IPS-20b (cell line): ENCODE measurements around the gene PTCD1.
"Not testable (repeated sequence)": the region's sequence is repeated elsewhere in the genome, so short reads cannot be mapped to it uniquely, and the experiment has no call there.

Experiments used
- H3K27ac ChIP-seq: one replicate; pipeline ENCODE4 v1.5.1; 2013; ENCODE audit warnings: low read length
- H3K27me3 ChIP-seq: 2 replicates; pipeline ENCODE4 v1.6.1; 2013; ENCODE audit warnings: mild to moderate bottlenecking, low read length, inconsistent platforms; ENCODE audit not compliant: insufficient read depth
- H3K36me3 ChIP-seq: 2 replicates; pipeline ENCODE4 v1.6.1; 2013; ENCODE audit warnings: low read depth, mild to moderate bottlenecking, inconsistent platforms, low read length, moderate library complexity; ENCODE audit not compliant: insufficient read depth
- H3K4me1 ChIP-seq: 2 replicates; pipeline ENCODE4 v1.6.1; 2013; ENCODE audit warnings: mild to moderate bottlenecking, control low read depth, inconsistent platforms, low read length, moderate library complexity; ENCODE audit not compliant: insufficient read depth
- H3K4me3 ChIP-seq: 2 replicates; pipeline ENCODE4 v1.5.1; 2013; ENCODE audit warnings: mild to moderate bottlenecking, low read length, inconsistent platforms
- H3K9ac ChIP-seq: 2 replicates; pipeline ENCODE4 v1.6.1; 2013; ENCODE audit warnings: low read depth, mild to moderate bottlenecking, inconsistent platforms, low read length, moderate library complexity
- H3K9me3 ChIP-seq: 2 replicates; pipeline ENCODE4 v1.6.1; 2013; ENCODE audit warnings: mild to moderate bottlenecking, low read depth, low read length, inconsistent platforms; ENCODE audit not compliant: insufficient read depth

Gene PTCD1

DNA sequence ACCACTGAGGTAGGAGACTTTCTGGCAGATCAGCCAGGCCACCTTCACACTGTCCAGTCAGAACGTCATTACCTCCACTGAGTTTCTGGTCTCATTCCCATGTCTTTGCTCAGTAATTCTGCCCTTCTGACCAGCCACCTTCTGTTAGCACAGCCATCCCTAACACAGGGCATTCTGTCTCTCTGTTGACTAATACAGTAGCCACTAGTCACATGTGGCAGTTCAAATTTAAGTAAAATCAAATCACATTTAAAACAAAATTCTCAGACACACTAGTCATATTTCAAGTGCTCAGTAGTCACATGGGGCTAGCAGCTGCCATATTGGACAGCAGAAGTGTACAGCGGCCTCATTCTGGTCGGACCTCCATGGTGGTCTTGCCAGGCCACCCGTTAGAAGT, 7.5 kb upstream of the PTCD1 start:
- Histone ChIP-seq H3K27ac (no peak overlapping the region), H3K9me3 (no peaks in the 10 kb centered on the region), H3K4me1 (no peaks in the 10 kb centered on the region; the same call in 1 of the 2 replicates), H3K27me3 (no peaks in the 10 kb centered on the region), H3K4me3 (no peak overlapping the region), H3K36me3 (peaks cover 97% of the 10 kb centered on the region), H3K9ac (no peak overlapping the region)

DNA sequence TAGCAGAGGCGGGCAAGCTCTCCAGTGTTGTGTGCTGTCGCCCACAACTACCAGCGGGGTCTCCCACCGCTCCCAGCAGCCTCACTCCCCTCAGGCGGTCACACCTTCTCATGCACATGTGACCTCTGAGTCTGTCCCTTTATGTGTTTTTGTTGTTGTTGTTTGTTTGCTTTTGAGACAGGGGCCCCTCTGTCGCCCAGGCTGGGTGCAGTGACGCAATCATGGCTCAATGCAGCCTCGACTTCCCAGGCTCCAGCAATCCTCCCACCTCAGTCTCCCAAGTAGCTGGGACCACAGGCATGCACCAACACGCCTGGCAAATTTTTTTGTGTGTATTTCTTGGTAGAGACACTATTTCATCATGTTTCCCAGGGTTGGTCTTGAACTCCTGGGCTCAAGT, 1.6 kb upstream of the PTCD1 start:
- Histone ChIP-seq H3K4me3 (peak overlapping the region; percentile 98), H3K9me3 (no peaks in the 10 kb centered on the region), H3K9ac (no peak overlapping the region), H3K27ac (no peak overlapping the region), H3K4me1 (peaks cover 13% of the 10 kb centered on the region), H3K27me3 (no peaks in the 10 kb centered on the region), H3K36me3 (peaks cover 43% of the 10 kb centered on the region)

DNA sequence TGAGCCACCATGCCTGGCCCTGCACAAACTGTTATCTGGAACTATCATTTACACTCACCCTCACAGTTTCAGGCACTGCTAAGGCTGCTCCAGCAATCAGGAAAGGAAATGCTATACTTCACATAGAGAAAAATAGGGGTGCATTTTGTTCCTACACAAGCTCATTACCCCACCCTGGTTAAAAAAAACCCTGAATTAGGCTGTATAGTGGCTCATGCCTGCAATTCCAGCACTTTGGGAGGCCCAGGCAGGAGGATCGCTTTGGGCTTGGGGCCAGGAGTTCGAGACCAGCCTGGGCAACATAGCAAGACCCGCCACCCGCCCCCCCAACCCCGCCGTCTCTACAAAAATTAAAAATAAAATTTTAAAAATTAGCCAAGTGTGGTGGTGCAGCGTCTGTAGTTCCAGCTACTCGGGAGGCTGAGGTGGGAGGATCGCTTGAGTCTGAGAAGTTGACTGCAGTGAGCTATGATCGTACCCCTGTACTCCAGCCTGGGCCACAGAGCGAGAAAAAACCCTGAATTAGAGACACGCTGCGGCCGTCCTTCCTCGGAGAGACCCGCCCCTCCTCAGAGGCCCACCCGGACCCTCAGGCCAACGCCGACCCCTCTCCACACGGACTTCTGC, 539 bp downstream of the PTCD1 start:
- Histone ChIP-seq H3K9me3 (no peaks in the 10 kb centered on the region), H3K4me3 (peak overlapping the region; percentile 98), H3K4me1 (peaks cover 13% of the 10 kb centered on the region), H3K9ac (peak overlapping the region; percentile 89), H3K27me3 (no peaks in the 10 kb centered on the region), H3K36me3 (peaks cover 43% of the 10 kb centered on the region), H3K27ac (no peak overlapping the region)

DNA sequence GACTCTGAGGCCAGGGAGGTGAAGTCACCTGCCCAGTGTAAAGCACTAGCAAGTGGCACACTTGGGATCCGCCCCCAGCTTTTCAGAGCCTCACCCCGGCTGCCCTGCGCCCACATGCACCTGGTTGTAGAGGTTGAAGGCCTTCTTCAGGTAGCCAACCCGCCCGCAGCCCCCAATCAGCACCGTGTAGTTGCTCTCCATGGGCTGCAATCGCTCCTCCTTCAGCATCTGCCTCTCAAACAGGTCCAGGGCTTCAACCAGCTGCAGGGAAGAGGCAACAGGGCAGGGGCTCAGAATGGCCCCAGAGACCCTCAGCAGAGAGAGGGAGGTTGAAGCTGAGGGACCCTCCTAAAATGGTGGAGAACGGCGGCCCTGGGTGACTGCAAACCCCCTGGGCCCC, 5.4 kb downstream of the PTCD1 start:
- H3K9me3 ChIP-seq, result no peaks in the 10 kb centered on the region
- no peak overlapping the region for H3K4me3 ChIP-seq
- H3K27ac ChIP-seq, result no peak overlapping the region
- H3K27me3 ChIP-seq, result no peaks in the 10 kb centered on the region
- H3K9ac ChIP-seq, result no peak overlapping the region
- H3K36me3 ChIP-seq, result peaks cover 66% of the 10 kb centered on the region
- H3K4me1 ChIP-seq, result 0 out of 2 replicates have a peak, but pooled peaks cover 5% of the 10 kb centered on the region

DNA sequence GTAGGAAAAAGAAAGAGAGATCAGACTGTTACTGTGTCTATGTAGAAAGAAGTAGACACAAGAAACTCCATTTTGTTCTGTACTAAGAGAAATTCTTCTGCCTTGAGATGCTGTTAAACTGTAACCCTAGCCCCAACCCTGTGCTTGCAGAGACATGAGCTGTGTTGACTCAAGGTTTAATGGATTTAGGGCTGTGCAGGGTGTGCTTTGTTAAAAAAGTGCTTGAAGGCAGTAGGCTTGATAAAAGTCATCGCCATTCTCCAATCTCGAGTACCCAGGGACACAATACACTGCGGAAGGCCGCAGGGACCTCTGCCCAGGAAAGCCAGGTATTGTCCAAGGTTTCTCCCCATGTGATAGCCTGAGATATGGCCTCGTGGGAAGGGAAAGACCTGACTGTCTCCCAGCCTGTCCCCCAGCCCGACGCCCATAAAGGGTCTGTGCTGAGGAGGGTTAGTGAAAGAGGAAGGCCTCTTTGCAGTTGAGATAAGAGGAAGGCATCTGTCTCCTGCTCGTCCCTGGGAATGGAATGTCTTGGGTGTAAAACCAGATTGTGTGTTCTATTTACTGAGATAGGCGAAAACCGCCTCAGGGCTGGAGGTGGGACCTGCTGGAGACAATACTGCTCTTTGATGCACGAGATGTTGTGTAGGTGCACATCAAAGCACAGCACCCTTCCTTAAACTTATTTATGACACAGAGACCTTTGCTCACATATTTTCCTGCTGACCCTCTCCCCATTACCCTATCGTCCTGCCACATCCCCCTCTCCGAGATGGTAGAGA, 6.7 kb downstream of the PTCD1 start:
- not testable (repeated sequence) for H3K9ac ChIP-seq, H3K4me1 ChIP-seq, H3K27ac ChIP-seq, H3K9me3 ChIP-seq, H3K4me3 ChIP-seq, H3K27me3 ChIP-seq
- H3K36me3 ChIP-seq, result peaks cover 66% of the 10 kb centered on the region

- Histone ChIP-seq H3K4me1 (no peaks in the 10 kb centered on the region), H3K9ac (no peak overlapping the region), H3K4me3 (no peak overlapping the region), H3K27me3 (no peaks in the 10 kb centered on the region), H3K27ac (no peak overlapping the region), H3K36me3 (peaks cover 70% of the 10 kb centered on the region), H3K9me3 (no peaks in the 10 kb centered on the region)
These were observed 8.8 kb downstream of the PTCD1 start for GRCh38 chr7:99429756-99430155.

DNA sequence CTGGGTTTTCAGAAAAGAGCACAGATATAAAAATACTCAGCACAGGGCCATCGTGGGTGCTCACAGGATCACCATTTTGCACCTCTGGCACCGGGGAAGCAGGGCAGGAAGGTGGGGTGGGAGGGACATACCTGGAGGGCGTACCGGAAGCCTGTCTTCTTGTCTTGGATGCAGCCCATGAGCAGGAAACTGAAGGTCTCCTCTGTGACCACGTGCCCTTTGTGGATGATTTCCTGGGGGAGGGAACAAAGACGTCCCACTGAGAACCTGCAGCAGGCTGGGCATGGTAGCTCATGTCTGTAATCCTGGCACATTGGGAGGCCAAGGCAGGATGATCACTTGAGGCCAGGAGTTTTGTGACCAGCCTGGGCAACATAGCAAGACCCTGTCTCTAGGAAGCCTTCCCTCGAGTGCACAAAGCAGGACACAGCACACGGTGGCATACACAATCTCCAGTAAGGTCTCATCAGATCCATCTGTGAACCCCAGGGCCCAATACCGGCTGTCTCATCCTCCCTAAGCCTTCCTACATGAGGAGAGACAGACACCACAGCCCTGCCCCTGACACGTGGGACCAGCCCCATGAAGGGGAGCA, 9.5 kb downstream of the PTCD1 start:
- H3K36me3 ChIP-seq, result peaks cover 70% of the 10 kb centered on the region
- H3K27ac ChIP-seq, result no peak overlapping the region
- no peak overlapping the region for H3K9ac ChIP-seq
- no peaks in the 10 kb centered on the region for H3K9me3 ChIP-seq
- H3K27me3 ChIP-seq, result no peaks in the 10 kb centered on the region
- no peaks in the 10 kb centered on the region for H3K4me1 ChIP-seq
- no peak overlapping the region for H3K4me3 ChIP-seq

- H3K36me3 ChIP-seq, result peaks cover 75% of the 10 kb centered on the region
- H3K27me3 ChIP-seq, result no peaks in the 10 kb centered on the region
- H3K27ac ChIP-seq, result no peak overlapping the region
- no peak overlapping the region for H3K9ac ChIP-seq
- H3K9me3 ChIP-seq, result no peaks in the 10 kb centered on the region
- no peak overlapping the region for H3K4me3 ChIP-seq
- H3K4me1 ChIP-seq, result no peaks in the 10 kb centered on the region; the same call in 1 of the 2 replicates
These were observed 13.5 kb downstream of the PTCD1 start for GRCh38 chr7:99424932-99425730.

GRCh38 chr7:99422625-99423024, 16.0 kb downstream of the PTCD1 start:
- no peak overlapping the region for H3K9ac ChIP-seq
- H3K27ac ChIP-seq, result no peak overlapping the region
- no peak overlapping the region for H3K4me3 ChIP-seq
- H3K36me3 ChIP-seq, result peaks cover 81% of the 10 kb centered on the region
- no peaks in the 10 kb centered on the region for H3K9me3 ChIP-seq
- no peaks in the 10 kb centered on the region for H3K27me3 ChIP-seq
- H3K4me1 ChIP-seq, result no peaks in the 10 kb centered on the region; the same call in 1 of the 2 replicates

DNA sequence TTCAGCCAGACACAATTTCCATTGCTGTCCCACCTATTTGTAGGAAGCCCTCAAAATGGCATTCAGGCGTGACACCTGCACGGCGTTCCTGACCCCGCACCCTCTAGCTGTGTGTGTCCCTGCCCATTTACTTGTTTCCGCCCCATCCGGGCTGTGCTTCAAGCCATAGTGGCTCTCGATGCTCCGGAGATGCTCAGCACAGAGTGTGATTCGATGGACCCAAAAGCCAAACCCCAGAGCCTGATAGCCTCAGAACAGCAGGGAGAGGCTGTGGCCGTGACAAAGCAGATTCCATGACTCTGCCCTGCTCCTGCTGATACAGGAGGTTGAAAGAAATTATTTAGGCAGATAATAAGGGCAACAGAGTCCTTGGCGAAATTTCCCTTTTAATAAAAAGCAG, 16.4 kb downstream of the PTCD1 start:
- H3K9ac ChIP-seq, result no peak overlapping the region
- no peak overlapping the region for H3K4me3 ChIP-seq
- no peaks in the 10 kb centered on the region; the same call in 1 of the 2 replicates for H3K4me1 ChIP-seq
- H3K9me3 ChIP-seq, result no peaks in the 10 kb centered on the region
- no peak overlapping the region for H3K27ac ChIP-seq
- H3K36me3 ChIP-seq, result peaks cover 85% of the 10 kb centered on the region
- no peaks in the 10 kb centered on the region for H3K27me3 ChIP-seq

GRCh38 chr7:99420986-99421385, 17.6 kb downstream of the PTCD1 start:
- no peak overlapping the region for H3K9ac ChIP-seq
- no peak overlapping the region for H3K27ac ChIP-seq
- peaks cover 97% of the 10 kb centered on the region for H3K36me3 ChIP-seq
- H3K4me1 ChIP-seq, result no peaks in the 10 kb centered on the region; the same call in 1 of the 2 replicates
- no peaks in the 10 kb centered on the region for H3K27me3 ChIP-seq
- no peaks in the 10 kb centered on the region for H3K9me3 ChIP-seq
- no peak overlapping the region for H3K4me3 ChIP-seq
